Measurements from ENCODE around the gene TRO. TPM values are rescaled to one million over a fixed set of nuclear protein-coding genes. Genes with fewer than 3 reads are reported as not detected.

TRO gene
- total and polyA plus RNA-seq, 12 donors = 1.4 to 5.3 (median 3.2) TPM

DNA sequence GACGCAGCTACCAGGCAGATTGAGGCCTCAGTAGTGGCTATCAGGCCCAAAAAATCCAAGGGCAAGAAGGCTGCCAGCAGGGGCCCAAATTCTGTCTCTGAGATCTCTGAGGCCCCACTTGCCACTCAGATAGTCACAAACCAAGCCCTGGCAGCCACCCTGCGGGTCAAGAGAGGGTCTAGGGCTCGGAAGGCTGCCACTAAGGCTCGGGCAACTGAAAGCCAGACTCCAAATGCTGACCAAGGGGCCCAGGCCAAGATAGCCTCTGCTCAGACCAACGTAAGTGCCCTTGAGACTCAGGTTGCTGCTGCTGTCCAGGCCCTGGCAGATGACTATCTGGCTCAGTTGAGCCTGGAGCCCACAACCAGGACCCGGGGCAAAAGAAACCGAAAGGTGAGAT is 2.8 kb downstream of the TRO start:
- Histone ChIP-seq H3K27me3 (peaks cover 0 to 11% (median 0%) of the 10 kb centered on the region in 7 donors), H3K27ac (no peak overlapping the region), H3K4me1 (no peaks in the 10 kb centered on the region), H3K4me3 (no peak overlapping the region), H3K9me3 (no peaks in the 10 kb centered on the region), H3K36me3 (peaks cover 0 to 7% (median 0%) of the 10 kb centered on the region in 9 donors)
- 95 to 96% methylated on average over 6 to 7 of the region's 7 CpGs for WGBS, 2 donors
- DNase-seq (no peak), ATAC-seq (no peak)
- intact Hi-C loops (cut with DNase I) = no loop called here
- TF ChIP-seq, protein P1, sequence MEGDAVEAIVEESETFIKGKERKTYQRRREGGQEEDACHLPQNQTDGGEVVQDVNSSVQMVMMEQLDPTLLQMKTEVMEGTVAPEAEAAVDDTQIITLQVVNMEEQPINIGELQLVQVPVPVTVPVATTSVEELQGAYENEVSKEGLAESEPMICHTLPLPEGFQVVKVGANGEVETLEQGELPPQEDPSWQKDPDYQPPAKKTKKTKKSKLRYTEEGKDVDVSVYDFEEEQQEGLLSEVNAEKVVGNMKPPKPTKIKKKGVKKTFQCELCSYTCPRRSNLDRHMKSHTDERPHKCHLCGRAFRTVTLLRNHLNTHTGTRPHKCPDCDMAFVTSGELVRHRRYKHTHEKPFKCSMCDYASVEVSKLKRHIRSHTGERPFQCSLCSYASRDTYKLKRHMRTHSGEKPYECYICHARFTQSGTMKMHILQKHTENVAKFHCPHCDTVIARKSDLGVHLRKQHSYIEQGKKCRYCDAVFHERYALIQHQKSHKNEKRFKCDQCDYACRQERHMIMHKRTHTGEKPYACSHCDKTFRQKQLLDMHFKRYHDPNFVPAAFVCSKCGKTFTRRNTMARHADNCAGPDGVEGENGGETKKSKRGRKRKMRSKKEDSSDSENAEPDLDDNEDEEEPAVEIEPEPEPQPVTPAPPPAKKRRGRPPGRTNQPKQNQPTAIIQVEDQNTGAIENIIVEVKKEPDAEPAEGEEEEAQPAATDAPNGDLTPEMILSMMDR (IDR thresholded peaks at IDR 0.05) = no peak

DNA sequence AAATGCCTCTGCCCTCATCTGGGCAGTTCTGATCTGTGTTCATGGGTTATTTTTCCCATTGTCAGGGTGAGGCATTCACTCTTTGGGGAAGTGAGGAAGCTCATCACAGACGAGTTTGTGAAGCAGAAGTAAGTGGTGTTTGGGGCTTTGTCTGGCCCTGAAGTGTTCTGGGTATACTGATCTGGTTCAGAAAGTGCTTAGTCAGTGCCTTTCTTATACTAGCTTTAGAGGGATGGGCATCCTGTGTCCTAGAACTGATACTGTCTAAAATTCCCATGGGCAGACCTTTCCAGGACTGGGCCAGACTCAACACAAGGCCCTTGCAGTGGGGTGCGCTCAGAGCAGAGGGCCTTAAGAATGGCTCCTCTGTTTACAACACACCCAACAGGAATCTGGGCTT is 6.4 kb downstream of the TRO start:
- Histone ChIP-seq H3K9me3 (no peaks in the 10 kb centered on the region), H3K27ac (no peak overlapping the region), H3K27me3 (no peaks in the 10 kb centered on the region), H3K4me1 (no peaks in the 10 kb centered on the region), H3K4me3 (no peak overlapping the region), H3K36me3 (peaks cover 0 to 13% (median 0%) of the 10 kb centered on the region in 9 donors)
- DNase-seq = no peak
- intact Hi-C loops (cut with DNase I) = no loop called here
- no peak for ATAC-seq
- WGBS, 2 donors = 80 to 88% methylated on average over 2 of the region's 2 CpGs
- TF ChIP-seq, protein P1 (IDR thresholded peaks at IDR 0.05) = no peak

DNA sequence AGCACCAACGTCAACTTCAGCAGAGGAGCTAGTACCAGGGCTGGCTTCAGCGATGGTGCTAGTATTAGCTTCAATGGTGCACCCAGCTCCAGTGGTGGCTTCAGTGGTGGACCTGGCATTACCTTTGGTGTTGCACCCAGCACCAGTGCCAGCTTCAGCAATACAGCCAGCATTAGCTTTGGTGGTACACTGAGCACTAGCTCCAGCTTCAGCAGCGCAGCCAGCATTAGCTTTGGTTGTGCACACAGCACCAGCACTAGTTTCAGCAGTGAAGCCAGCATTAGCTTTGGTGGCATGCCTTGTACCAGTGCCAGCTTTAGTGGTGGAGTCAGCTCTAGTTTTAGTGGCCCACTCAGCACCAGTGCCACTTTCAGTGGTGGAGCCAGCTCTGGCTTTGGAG is 8.3 kb downstream of the TRO start:
- intact Hi-C loops (cut with DNase I) = no loop called here
- 94 to 98% methylated on average over 3 of the region's 3 CpGs for WGBS, 2 donors

GRCh38 chrX:54930291-54931049 is 9.8 kb downstream of the TRO start:
- intact Hi-C loops (cut with DNase I) = no loop called here
- DNase-seq (no peak), ATAC-seq (no peak)
- no peaks in the 10 kb centered on the region for H3K4me1 ChIP-seq
- H3K27ac ChIP-seq = no peak overlapping the region
- peaks cover 0 to 13% (median 0%) of the 10 kb centered on the region in 9 donors for H3K36me3 ChIP-seq
- no peaks in the 10 kb centered on the region for H3K27me3 ChIP-seq
- no peaks in the 10 kb centered on the region for H3K9me3 ChIP-seq
- H3K4me3 ChIP-seq = no peak overlapping the region
- 97 to 98% methylated on average over 17 of the region's 17 CpGs for WGBS, 2 donors
- TF ChIP-seq, protein P1 (IDR thresholded peaks at IDR 0.05) = no peak

More for the DNA sequence above, 8.3 kb downstream of the TRO start:
- Histone ChIP-seq H3K36me3 (peaks cover 0 to 13% (median 0%) of the 10 kb centered on the region in 9 donors), H3K4me3 (no peak overlapping the region), H3K27ac (no peak overlapping the region), H3K4me1 (no peaks in the 10 kb centered on the region), H3K27me3 (no peaks in the 10 kb centered on the region), H3K9me3 (no peaks in the 10 kb centered on the region)
- ATAC-seq (no peak), DNase-seq (no peak)
- TF ChIP-seq, protein P1 (IDR thresholded peaks at IDR 0.05) = no peak
